PC-3 (cell line): ENCODE data around the gene MLN. TPM values are rescaled to one million over a fixed set of nuclear protein-coding genes. Genes with fewer than 3 reads are reported as not detected.

Source experiments
- ATAC-seq: fragments of 200-7000 bp; cut with Tn5 transposase; 2 replicates; pipeline ENCODE4 v1.9.1; 2020; ENCODE audit warnings: mild to moderate bottlenecking, moderate library complexity
- BruUV-seq: library from RNA; stranded (reverse); fragments of 400-500 nt; replicated peaks from 2 replicates; lab custom pipeline; 2021; lab: Mats Ljungman, UMichigan
- CTCF ChIA-PET: fragments of 300-600 bp; sonication (Branson Sonifier 250); formaldehyde crosslinking; loops from one replicate; lab custom pipeline; 2022; ENCODE audit warnings: antibody characterized with exemption; lab: Charles Lee
- POLR2A ChIA-PET: fragments of 300-600 bp; sonication (Branson Sonifier 250); formaldehyde crosslinking; loops from one replicate; lab custom pipeline; 2022; ENCODE audit warnings: antibody characterized with exemption; ENCODE audit not compliant: unreplicated experiment; lab: Charles Lee
- DNase-seq: peaks from one replicate; pipeline ENCODE4 v3.0.0-alpha.2; 2015
- H2AFZ ChIP-seq: fragments of 300-600 bp; sonication (generic); 2 replicates; pipeline ENCODE4 v1.6.0; 2016; ENCODE audit warnings: antibody characterized with exemption, low read length
- H3F3A ChIP-seq: fragments of 300-600 bp; sonication (generic); one replicate; pipeline ENCODE4 v1.6.0; 2017; ENCODE audit warnings: antibody characterized with exemption, low read length, control low read depth, mild to moderate bottlenecking; ENCODE audit not compliant: unreplicated experiment
- H3K27ac ChIP-seq: fragments of 300-600 bp; sonication (generic); 2 replicates; pipeline ENCODE4 v1.5.1; 2016; ENCODE audit warnings: mild to moderate bottlenecking, low read length
- H3K27me3 ChIP-seq: fragments of 300-600 bp; sonication (generic); 2 replicates; pipeline ENCODE4 v1.6.1; 2016; ENCODE audit warnings: low read length, mixed read lengths
- H3K36me3 ChIP-seq: fragments of 300-600 bp; sonication (generic); 2 replicates; pipeline ENCODE4 v1.6.1; 2016; ENCODE audit warnings: low read depth, mixed run types, low read length, mixed read lengths
- H3K4me1 ChIP-seq: fragments of 300-600 bp; sonication (generic); 2 replicates; pipeline ENCODE4 v1.5.1; 2016; ENCODE audit warnings: low read length; ENCODE audit not compliant: insufficient read depth
- H3K4me2 ChIP-seq: fragments of 300-600 bp; sonication (generic); 2 replicates; pipeline ENCODE4 v1.6.0; 2016; ENCODE audit warnings: low read length
- H3K4me3 ChIP-seq: fragments of 300-600 bp; sonication (generic); 2 replicates; pipeline ENCODE4 v1.5.1; 2016; ENCODE audit warnings: mild to moderate bottlenecking, low read length, mixed read lengths
- H3K79me2 ChIP-seq: fragments of 300-600 bp; sonication (generic); 2 replicates; pipeline ENCODE4 v1.6.1; 2017; ENCODE audit warnings: low read length, mixed read lengths
- H3K9ac ChIP-seq: fragments of 300-600 bp; sonication (generic); 2 replicates; pipeline ENCODE4 v1.6.0; 2016; ENCODE audit warnings: mild to moderate bottlenecking, low read length
- H3K9me2 ChIP-seq: fragments of 300-600 bp; sonication (generic); replicated peaks from 2 replicates; pipeline ENCODE4 v1.6.1; 2016; ENCODE audit warnings: mixed run types, low read length, mixed read lengths
- H3K9me3 ChIP-seq: fragments of 300-600 bp; sonication (generic); 2 replicates; pipeline ENCODE4 v1.6.1; 2016; ENCODE audit warnings: low read length, mixed read lengths
- H4K20me1 ChIP-seq: fragments of 300-600 bp; sonication (generic); 2 replicates; pipeline ENCODE4 v1.6.1; 2016; ENCODE audit warnings: low read length, mixed read lengths
- CTCF ChIP-seq: fragments of 300-600 bp; sonication (generic); conservative IDR thresholded peaks from 2 replicates; pipeline ENCODE4 v1.5.1; 2017; ENCODE audit warnings: antibody characterized with exemption, low read depth, mild to moderate bottlenecking, low read length
- EZH2 ChIP-seq: fragments of 300-600 bp; sonication (generic); IDR thresholded peaks from one replicate; pipeline ENCODE4 v1.6.1; 2017; ENCODE audit warnings: antibody characterized with exemption, mild to moderate bottlenecking, low read length; ENCODE audit not compliant: unreplicated experiment
- EZH2phosphoT487 ChIP-seq: fragments of 300-600 bp; sonication (generic); IDR thresholded peaks from 2 replicates; pipeline ENCODE4 v1.6.1; 2018; ENCODE audit warnings: mild to moderate bottlenecking, antibody characterized with exemption, low read length, borderline replicate concordance
- intact Hi-C: fragments of 100-400 bp; cut with micrococcal nuclease; formaldehyde crosslinking; loops from 2 replicates; pipeline ENCODE4 v1.9.0; 2023
- total RNA-seq: library from RNA; depleted of rRNA; stranded (reverse); fragments of >200 nt; gene quantifications from 2 replicates; pipeline ENCODE4 v1.2.3, GENCODE V29; 2014

The MLN gene
- total RNA-seq, 1 experiment from 2014 or later: not detected

- no peak overlapping the region for H3K9ac ChIP-seq
- no TSS peak for BruUV-seq
- H3K27ac ChIP-seq: no peak overlapping the region
- H3K4me3 ChIP-seq: no peak overlapping the region
- intact Hi-C loops: no loop called here
- no peaks in the 10 kb centered on the region for H3K9me2 ChIP-seq
- no peaks in the 10 kb centered on the region for H3K27me3 ChIP-seq
- H3F3A ChIP-seq: no peaks in the 10 kb centered on the region
- DNase-seq: no peak
- H3K9me3 ChIP-seq: no peaks in the 10 kb centered on the region
- no peak for ATAC-seq
- POLR2A ChIA-PET: no interaction called here
- TF ChIP-seq CTCF (no peak), EZH2phosphoT487 (no peak), EZH2 (no peak)
- CTCF ChIA-PET: no interaction called here
- H3K36me3 ChIP-seq: no peaks in the 10 kb centered on the region
- H2AFZ ChIP-seq: no peak overlapping the region
- H4K20me1 ChIP-seq: no peaks in the 10 kb centered on the region
- peaks cover 18% of the 10 kb centered on the region for H3K4me1 ChIP-seq
- no peaks in the 10 kb centered on the region for H3K79me2 ChIP-seq
- no peak overlapping the region for H3K4me2 ChIP-seq
Observed at GRCh38 chr6:33757113-33757512, 46.7 kb downstream of the MLN start.

GRCh38 chr6:33756211-33756954 lies 47.4 kb downstream of the MLN start:
- Histone ChIP-seq H3K27ac (no peak overlapping the region), H3K4me1 (peaks cover 22% of the 10 kb centered on the region), H3F3A (no peaks in the 10 kb centered on the region), H3K9ac (no peak overlapping the region), H3K9me3 (no peaks in the 10 kb centered on the region), H3K79me2 (no peaks in the 10 kb centered on the region), H2AFZ (no peak overlapping the region), H3K4me3 (no peak overlapping the region), H3K27me3 (no peaks in the 10 kb centered on the region), H3K4me2 (no peak overlapping the region), H3K36me3 (no peaks in the 10 kb centered on the region), H4K20me1 (no peaks in the 10 kb centered on the region), H3K9me2 (no peaks in the 10 kb centered on the region)
- DNase-seq (no peak), ATAC-seq (no peak)
- BruUV-seq: no TSS peak
- ChIA-PET CTCF (no interaction called here), POLR2A (no interaction called here)
- intact Hi-C loops: no loop called here
- TF ChIP-seq CTCF (no peak), EZH2phosphoT487 (no peak), EZH2 (no peak)

GRCh38 chr6:33755070-33755869 lies 48.5 kb downstream of the MLN start:
- no peaks in the 10 kb centered on the region for H3K36me3 ChIP-seq
- H3K4me1 ChIP-seq: peaks cover 22% of the 10 kb centered on the region
- H2AFZ ChIP-seq: no peak overlapping the region
- H3K27me3 ChIP-seq: no peaks in the 10 kb centered on the region
- ChIA-PET CTCF (no interaction called here), POLR2A (no interaction called here)
- BruUV-seq: no TSS peak
- no peak overlapping the region for H3K9ac ChIP-seq
- no peaks in the 10 kb centered on the region for H4K20me1 ChIP-seq
- no peak overlapping the region for H3K27ac ChIP-seq
- no peak overlapping the region for H3K4me2 ChIP-seq
- H3K79me2 ChIP-seq: no peaks in the 10 kb centered on the region
- no peaks in the 10 kb centered on the region for H3K9me3 ChIP-seq
- no peaks in the 10 kb centered on the region for H3F3A ChIP-seq
- intact Hi-C loops: no loop called here
- ATAC-seq (no peak), DNase-seq (no peak)
- TF ChIP-seq CTCF (no peak), EZH2 (no peak), EZH2phosphoT487 (no peak)
- H3K4me3 ChIP-seq: no peak overlapping the region
- H3K9me2 ChIP-seq: no peaks in the 10 kb centered on the region
